ENCODE data around the gene ADCY9.

DNA sequence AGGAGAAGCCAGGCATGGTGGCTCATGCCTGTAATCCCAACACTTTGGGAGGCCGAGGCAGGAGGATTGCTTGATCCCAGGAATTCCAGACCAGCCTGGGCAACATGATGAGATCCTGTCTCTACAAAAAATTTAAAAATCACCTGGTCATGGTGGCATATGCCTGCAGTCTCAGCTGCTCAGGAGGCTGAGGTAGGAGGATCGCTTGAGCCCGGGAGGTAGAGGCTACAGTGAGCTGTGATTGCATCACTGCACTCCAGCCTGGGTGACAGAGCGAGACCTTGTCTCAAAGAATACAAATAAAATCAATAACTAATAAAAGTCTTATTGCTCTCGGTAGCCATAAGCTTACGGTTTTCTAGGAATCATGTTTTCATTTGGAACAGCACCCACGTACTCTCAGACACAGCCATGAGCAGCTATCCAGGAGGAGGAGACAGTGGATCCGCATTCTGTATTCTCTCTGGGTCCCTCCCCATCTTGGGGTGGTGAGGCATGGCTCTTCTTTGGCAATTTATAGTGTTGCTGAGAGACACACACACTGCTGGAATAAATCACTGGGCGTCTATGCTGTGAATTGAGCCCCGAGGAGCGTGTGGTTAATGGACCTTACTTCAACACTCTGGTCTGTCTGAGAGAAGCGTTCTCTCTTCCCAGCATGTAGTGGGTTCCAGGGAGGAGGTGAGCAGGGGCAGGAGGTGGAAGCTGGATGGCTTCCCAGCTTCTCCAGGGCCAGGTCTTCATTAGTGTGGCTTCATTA is 8.5 kb upstream of the ADCY9 start:
- TF ChIP-seq, protein P1, sequence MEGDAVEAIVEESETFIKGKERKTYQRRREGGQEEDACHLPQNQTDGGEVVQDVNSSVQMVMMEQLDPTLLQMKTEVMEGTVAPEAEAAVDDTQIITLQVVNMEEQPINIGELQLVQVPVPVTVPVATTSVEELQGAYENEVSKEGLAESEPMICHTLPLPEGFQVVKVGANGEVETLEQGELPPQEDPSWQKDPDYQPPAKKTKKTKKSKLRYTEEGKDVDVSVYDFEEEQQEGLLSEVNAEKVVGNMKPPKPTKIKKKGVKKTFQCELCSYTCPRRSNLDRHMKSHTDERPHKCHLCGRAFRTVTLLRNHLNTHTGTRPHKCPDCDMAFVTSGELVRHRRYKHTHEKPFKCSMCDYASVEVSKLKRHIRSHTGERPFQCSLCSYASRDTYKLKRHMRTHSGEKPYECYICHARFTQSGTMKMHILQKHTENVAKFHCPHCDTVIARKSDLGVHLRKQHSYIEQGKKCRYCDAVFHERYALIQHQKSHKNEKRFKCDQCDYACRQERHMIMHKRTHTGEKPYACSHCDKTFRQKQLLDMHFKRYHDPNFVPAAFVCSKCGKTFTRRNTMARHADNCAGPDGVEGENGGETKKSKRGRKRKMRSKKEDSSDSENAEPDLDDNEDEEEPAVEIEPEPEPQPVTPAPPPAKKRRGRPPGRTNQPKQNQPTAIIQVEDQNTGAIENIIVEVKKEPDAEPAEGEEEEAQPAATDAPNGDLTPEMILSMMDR (IDR thresholded peaks at IDR 0.05) = no peak
- TF ChIP-seq SOX15 (CRISPR knock-in tag; IDR thresholded peaks at IDR 0.05) = no peak
- TF ChIP-seq, protein P2, sequence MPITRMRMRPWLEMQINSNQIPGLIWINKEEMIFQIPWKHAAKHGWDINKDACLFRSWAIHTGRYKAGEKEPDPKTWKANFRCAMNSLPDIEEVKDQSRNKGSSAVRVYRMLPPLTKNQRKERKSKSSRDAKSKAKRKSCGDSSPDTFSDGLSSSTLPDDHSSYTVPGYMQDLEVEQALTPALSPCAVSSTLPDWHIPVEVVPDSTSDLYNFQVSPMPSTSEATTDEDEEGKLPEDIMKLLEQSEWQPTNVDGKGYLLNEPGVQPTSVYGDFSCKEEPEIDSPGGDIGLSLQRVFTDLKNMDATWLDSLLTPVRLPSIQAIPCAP (CRISPR knock-in tag; IDR thresholded peaks at IDR 0.05) = no peak
- TF ChIP-seq ZNF138 (CRISPR knock-in tag; conservative IDR thresholded peaks at IDR 0.05) = no peak
- TF ChIP-seq CREB1 (CRISPR knock-in tag; IDR thresholded peaks at IDR 0.05) = no peak
